RPMI8226 (cell line): ENCODE measurements around the gene INKA2.
A peak's percentile ranks its signal among the peaks of the same experiment; 100 is the strongest.

Experiments
- DNase-seq: peaks from one replicate; pipeline ENCODE4 v3.0.0-alpha.2; 2015

INKA2 gene

DNA sequence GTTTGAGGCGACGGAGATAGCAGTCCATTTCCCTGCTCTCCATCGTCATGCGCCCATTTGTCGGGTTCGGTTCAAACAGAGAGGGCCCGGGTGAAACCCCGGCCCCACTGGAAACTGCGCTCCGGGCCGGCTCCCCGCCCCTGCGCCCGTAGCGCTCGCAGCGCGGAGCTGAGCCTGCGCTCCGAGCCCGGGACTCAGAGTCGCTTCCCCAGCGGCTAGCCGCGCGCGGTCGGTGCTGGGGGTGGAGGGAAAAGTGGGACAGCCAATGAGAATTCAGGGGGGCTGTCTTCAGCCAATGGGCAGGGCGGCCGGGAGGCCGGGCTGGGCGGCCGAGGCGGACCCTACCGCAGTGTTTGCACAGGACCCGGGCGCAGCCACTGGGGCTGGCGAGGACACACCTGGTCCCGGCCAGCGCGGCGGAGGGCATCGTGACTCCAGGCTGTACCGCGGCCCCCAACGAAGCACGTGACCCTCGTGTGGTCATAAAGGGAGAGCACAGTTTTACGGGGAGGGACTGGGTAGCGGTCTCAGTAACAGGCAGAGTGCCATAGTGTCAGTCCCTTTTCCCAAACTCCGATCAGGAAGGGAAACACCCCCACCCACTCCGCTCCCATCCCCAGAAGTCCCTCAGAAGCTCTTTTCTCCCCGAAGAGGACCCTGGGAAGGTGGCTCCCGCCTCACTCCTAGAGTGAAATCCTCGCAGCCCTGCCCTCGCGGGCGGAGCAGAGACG, at the start of gene INKA2:
Gene INKA2 (minus strand): TSS at position 202 of the 731 bp plus-strand sequence. CDS start 153 bp downstream, at position 49.
- DNase-seq, result peak; percentile 86

DNA sequence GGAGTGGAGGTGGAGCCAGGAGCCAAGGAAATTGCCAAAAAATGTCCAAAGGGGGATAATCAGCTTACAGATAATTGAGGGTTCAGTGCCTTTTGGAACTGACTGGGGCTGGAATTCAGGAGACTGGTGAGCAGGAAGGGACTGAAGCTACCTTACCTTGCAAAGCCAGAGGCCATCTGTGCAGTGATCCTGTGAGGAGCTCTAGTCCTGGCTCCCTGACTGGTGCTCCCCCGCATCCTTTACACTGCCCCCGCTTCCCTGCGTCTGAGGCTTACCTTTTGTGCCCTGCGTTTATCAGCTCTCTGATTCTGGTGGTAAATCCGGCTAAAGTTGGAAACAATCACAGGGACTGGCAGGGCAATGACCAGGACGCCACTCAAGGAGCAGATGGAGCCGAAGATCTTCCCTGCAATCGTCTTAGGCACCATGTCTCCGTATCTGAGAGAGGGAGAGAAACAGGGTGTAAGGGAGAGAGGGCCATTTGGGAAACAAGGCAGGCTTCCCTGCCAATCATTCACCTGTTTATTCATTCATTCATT, 47.5 kb upstream of the INKA2 start:
- DNase-seq, result no peak

- DNase-seq, result no peak
Measured at GRCh38 chr1:111784273-111784901, 45.2 kb upstream of the INKA2 start.

DNA sequence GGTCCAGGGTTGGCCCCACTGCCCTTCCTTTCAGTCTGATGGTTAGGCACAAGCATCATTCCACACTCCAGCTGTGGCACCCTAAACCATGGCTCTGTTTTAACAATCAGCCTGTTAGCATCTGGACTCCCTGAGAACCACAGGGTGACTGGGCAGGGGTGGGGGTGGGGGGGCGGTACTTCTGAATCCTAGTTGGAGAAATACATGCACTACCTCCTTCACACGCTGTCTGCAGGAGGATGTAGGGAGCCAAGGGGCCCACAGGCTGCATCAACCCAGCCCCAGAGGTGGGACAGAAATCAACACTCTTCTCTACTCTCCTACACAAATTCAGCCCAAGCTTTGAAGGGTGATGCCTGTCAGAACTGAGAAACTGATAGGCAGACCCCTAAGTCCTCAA, 40.4 kb upstream of the INKA2 start:
- no peak for DNase-seq

GRCh38 chr1:111778541-111779051, 39.4 kb upstream of the INKA2 start:
- no peak for DNase-seq

GRCh38 chr1:111778066-111778465, 38.9 kb upstream of the INKA2 start:
- DNase-seq, result no peak

DNA sequence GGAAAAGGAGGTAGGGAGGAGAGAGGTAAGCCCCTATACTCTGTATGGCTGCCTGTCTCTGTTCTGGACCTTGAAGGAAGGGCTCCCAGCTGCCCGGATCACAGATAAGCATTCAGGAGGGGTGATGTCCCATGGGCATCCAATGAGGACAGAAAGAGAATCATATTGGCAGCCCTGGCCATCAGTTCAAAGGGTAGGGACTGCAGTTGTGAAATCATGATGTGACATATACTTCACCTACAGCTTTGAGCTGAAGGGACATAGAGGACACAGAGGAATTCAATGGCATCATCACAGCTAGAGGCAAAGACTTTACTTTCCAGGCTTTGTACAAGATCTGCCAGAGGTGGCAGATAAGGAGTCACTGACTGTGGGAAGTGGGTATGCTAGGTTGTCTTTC, 38.1 kb upstream of the INKA2 start:
- no peak for DNase-seq

GRCh38 chr1:111776861-111777260, 37.7 kb upstream of the INKA2 start:
- DNase-seq, result no peak

DNA sequence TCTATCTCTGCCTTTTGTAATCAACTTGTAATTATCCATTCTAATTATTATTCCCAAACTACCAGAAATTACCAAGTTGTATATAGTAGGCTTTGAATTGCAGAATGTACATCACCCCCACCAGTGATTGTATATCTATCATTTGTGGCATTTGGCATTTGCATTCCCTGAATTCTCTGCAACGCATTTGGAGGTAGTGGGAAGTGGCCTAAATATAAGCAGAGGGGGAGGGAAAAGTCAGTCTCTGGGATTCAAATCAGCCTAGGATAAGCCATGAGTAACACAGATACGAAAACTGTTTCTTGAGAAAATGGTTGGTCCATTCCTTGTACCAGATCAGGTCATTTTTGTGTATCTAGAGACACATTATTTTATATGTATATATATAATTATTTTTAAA, 37.2 kb upstream of the INKA2 start:
- DNase-seq, result no peak

GRCh38 chr1:111775966-111776365, 36.8 kb upstream of the INKA2 start:
- DNase-seq, result no peak

GRCh38 chr1:111770916-111771315, 31.7 kb upstream of the INKA2 start:
- no peak for DNase-seq

DNA sequence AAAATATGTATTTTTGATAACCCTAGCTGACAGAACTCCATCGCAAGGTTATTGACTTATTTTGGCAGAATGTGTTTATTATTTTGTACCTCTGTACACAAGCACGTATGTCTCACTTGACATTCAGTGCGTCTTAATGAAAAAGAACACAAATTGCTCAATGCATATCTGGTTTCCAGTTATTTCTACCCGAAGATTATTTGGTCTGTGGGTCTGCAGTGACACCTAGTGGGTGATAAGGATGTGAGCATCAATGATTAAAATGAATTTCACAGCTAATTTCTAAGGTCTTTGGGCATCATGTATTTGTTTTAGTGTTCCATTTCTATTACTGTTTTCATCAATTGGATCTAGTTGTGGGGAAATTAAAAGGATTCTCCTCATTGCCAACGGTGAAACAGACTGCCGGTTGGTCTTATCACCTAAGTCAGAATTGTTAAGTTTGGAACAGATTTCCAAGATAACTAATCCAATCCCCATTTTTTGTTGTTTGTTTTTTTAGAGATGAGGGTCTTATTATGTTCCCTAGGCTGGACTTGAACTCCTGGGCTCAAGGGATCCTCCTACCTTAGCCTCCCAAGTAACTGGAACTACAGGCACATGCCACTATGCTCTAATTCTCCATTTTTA, 30.4 kb upstream of the INKA2 start:
- peak; percentile 48 for DNase-seq

DNA sequence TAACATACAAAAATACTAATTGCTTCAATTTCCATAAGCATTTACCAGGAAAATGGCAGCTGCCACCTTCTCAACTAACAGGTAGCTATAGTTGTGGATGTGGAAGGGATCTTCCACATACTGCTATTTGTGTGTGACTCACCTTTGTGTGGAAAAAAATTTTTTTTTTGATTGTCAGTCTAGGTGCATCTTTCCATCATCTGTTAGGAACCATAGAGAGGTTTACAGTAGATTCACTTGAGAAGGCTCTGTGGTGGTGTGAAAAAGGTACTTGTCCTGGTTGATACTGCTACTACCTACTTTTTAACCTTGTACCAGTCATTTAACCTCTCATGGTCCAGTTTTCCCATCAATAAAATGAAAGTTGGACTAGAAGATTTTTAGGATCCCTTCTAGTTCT, 29.4 kb upstream of the INKA2 start:
- no peak for DNase-seq

- no peak for DNase-seq
Measured at GRCh38 chr1:111768023-111768422, 28.8 kb upstream of the INKA2 start.

- no peak for DNase-seq
Measured at GRCh38 chr1:111762332-111762731, 23.1 kb upstream of the INKA2 start.

GRCh38 chr1:111761717-111762116, 22.5 kb upstream of the INKA2 start:
- no peak for DNase-seq

- no peak for DNase-seq
Measured at GRCh38 chr1:111758373-111758772, 19.2 kb upstream of the INKA2 start.

DNA sequence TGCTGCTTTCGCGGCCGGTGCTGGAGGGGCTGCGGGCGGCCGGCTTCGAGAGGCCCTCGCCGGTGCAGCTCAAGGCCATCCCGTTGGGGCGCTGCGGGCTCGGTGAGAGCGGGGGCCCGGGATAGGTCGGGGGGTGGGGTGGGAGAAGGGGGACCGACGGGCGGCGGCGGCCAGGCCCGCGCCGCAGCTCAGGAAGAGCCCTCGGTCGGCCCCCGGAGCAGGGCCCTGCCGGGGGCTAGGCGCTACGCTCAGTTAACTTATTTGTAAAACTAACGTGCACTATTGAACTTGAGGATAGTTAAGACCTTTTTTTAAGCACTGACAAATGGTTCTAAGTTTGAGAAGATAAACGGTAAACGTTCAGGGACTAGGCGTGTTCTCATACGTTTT, 16.9 kb upstream of the INKA2 start:
- no peak for DNase-seq

- peak; percentile 89 for DNase-seq
Measured at GRCh38 chr1:111755331-111756123, 16.3 kb upstream of the INKA2 start, which contains the start of gene DDX20. DDX20 (plus strand) TSS chr1:111755901; CDS start chr1:111755925, 24 bp downstream.

DNA sequence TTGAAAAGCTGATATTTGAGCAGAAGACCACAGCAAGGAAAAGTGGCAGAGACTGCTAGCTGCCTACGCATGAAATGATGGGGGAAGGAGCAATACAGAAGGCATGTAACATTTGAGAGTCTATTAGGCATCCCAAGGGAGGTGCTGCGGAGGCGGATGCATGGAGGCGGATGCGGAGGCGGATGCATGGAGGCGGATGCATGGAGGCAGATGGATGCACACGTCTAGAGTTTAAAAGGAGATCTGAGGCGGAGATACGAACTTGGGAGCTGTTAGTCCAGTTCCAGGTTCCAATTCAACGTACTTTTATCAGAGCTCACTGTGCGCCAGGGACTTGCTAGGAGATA, 15.8 kb upstream of the INKA2 start:
- peak; percentile 44 for DNase-seq

- no peak for DNase-seq
Measured at GRCh38 chr1:111751906-111752575, 12.8 kb upstream of the INKA2 start.

DNA sequence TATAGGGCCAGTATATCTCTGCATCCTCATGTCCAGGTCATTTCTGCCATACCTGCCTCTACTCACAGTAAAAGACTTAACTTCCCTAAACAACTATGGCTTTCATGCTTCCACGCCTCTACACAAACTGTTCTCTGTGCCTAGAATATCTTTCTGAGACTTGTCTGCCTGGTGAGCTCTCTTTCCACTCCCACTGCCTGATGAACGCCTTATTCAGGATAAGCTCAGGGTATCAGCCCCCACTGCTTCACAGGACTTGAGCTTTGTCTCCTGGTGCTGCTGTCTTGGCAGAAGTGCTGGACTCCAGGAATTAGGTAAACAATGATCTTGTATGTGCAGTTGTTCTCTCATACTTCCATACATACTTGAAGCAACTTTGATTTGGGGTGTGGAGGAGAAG, 11.7 kb upstream of the INKA2 start:
- DNase-seq, result no peak
